Measurements from ENCODE around the gene SGO2. TPM values are rescaled to one million over a fixed set of nuclear protein-coding genes. Genes with fewer than 3 reads are reported as not detected.
"Not testable (repeated sequence)": the region's sequence is repeated elsewhere in the genome, so short reads cannot be mapped to it uniquely, and the experiment has no call there.

The SGO2 gene
- total RNA-seq, 1 donor from 2014 or later, result 3.3 TPM

GRCh38 chr2:200603972-200604371 is 78.0 kb downstream of the SGO2 start:
- Mint-ChIP-seq H3K4me1 (no peaks in the 10 kb centered on the region), H3K27me3 (peaks cover 6% of the 10 kb centered on the region), H3K9me3 (peaks cover 8% of the 10 kb centered on the region), H3K36me3 (ENCODE audit: low read depth) (no peaks in the 10 kb centered on the region), H3K4me3 (no peak overlapping the region), H3K27ac (no peak overlapping the region)
- ChIA-PET CTCF (interaction anchor here (0.6 kb wide), 1 partner anchor 123 kb away, joined by 3 read pairs; no protein-coding TSS in a partner anchor), POLR2A (no interaction called here)
- DNase-seq (no peak), ATAC-seq (ENCODE audit: low read depth) (no peak)
- no peak for TF ChIP-seq CTCF (IDR thresholded peaks at IDR 0.05)
- intact Hi-C loops (cut with micrococcal nuclease), result no loop called here

- ChIA-PET CTCF (no interaction called here), POLR2A (no interaction called here)
- no peak for DNase-seq
- no peaks in the 10 kb centered on the region for H3K4me1 Mint-ChIP-seq
- no peak overlapping the region for H3K27ac Mint-ChIP-seq
- ATAC-seq (ENCODE audit: low read depth), result no peak
- H3K4me3 Mint-ChIP-seq, result no peak overlapping the region
- peaks cover 8% of the 10 kb centered on the region for H3K9me3 Mint-ChIP-seq
- H3K36me3 Mint-ChIP-seq (ENCODE audit: low read depth), result no peaks in the 10 kb centered on the region
- peaks cover 6% of the 10 kb centered on the region for H3K27me3 Mint-ChIP-seq
- TF ChIP-seq CTCF (IDR thresholded peaks at IDR 0.05), result no peak
- intact Hi-C loops (cut with micrococcal nuclease), result no loop called here
These were observed 78.7 kb downstream of the SGO2 start for GRCh38 chr2:200604571-200605255.

- peaks cover 5% of the 10 kb centered on the region for H3K27me3 Mint-ChIP-seq
- no peaks in the 10 kb centered on the region for H3K36me3 Mint-ChIP-seq (ENCODE audit: low read depth)
- ATAC-seq (ENCODE audit: low read depth) (no peak), DNase-seq (no peak)
- H3K4me1 Mint-ChIP-seq, result no peaks in the 10 kb centered on the region
- H3K9me3 Mint-ChIP-seq, result peaks cover 8% of the 10 kb centered on the region
- POLR2A ChIA-PET, result no interaction called here
- no peak overlapping the region for H3K27ac Mint-ChIP-seq
- no peak overlapping the region for H3K4me3 Mint-ChIP-seq
- CTCF ChIA-PET, result no interaction called here
- no peak for TF ChIP-seq CTCF (IDR thresholded peaks at IDR 0.05)
- intact Hi-C loops (cut with micrococcal nuclease), result no loop called here
These were observed 82.5 kb downstream of the SGO2 start for GRCh38 chr2:200608341-200609027.

GRCh38 chr2:200609028-200609614 is 83.1 kb downstream of the SGO2 start:
- Mint-ChIP-seq H3K27me3 (peaks cover 5% of the 10 kb centered on the region), H3K9me3 (peaks cover 8% of the 10 kb centered on the region)

GRCh38 chr2:200610217-200610616 is 84.2 kb downstream of the SGO2 start:
- H3K4me1 Mint-ChIP-seq; H3K27ac Mint-ChIP-seq; intact Hi-C loops (cut with micrococcal nuclease); H3K4me3 Mint-ChIP-seq; H3K9me3 Mint-ChIP-seq; ATAC-seq (ENCODE audit: low read depth); DNase-seq; H3K36me3 Mint-ChIP-seq (ENCODE audit: low read depth): not testable (repeated sequence)
- ChIA-PET CTCF (interaction anchor here (0.6 kb wide), 1 partner anchor 34 kb away, joined by 3 read pairs; no protein-coding TSS in a partner anchor), POLR2A (interaction anchor here (0.5 kb wide), 1 partner anchor 193 kb away, joined by 4 read pairs; no protein-coding TSS in a partner anchor)
- H3K27me3 Mint-ChIP-seq, result peaks cover 11% of the 10 kb centered on the region

More at GRCh38 chr2:200609028-200609614, 83.1 kb downstream of the SGO2 start:
- ATAC-seq (ENCODE audit: low read depth) (no peak), DNase-seq (no peak)
- ChIA-PET CTCF (no interaction called here), POLR2A (no interaction called here)
- Mint-ChIP-seq H3K4me1 (no peaks in the 10 kb centered on the region), H3K36me3 (ENCODE audit: low read depth) (no peaks in the 10 kb centered on the region), H3K4me3 (no peak overlapping the region), H3K27ac (no peak overlapping the region)
- TF ChIP-seq CTCF (IDR thresholded peaks at IDR 0.05), result no peak
- intact Hi-C loops (cut with micrococcal nuclease), result no loop called here
